HepG2 (cell line): ENCODE data around the gene DDX39B. TPM values are rescaled to one million over a fixed set of nuclear protein-coding genes. Genes with fewer than 3 reads are reported as not detected.

Experiments used
- AHR ChIP-seq: IDR thresholded peaks from 2 replicates; pipeline ENCODE4 v1.6.1; 2018; ENCODE audit warnings: missing genetic modification reagents, missing compliant biosample characterization
- ARID2 ChIP-seq: sonication (generic); formaldehyde crosslinking; IDR thresholded peaks from 2 replicates; pipeline ENCODE4 v1.8.1; 2022; ENCODE audit warnings: mild to moderate bottlenecking, missing genetic modification reagents, borderline replicate concordance
- ATM ChIP-seq: fragments of 450-650 bp; IDR thresholded peaks from 2 replicates; pipeline ENCODE4 v1.7.1; 2017; ENCODE audit warnings: mild to moderate bottlenecking, borderline replicate concordance
- FOXA3 ChIP-seq: IDR thresholded peaks from 2 replicates; pipeline ENCODE4 v1.6.1; 2016; ENCODE audit warnings: missing genetic modification reagents, missing compliant biosample characterization
- HNRNPK ChIP-seq: fragments of 200-400 bp; formaldehyde crosslinking; IDR thresholded peaks from 2 replicates; pipeline ENCODE4 v1.6.1; 2018; ENCODE audit warnings: low read length, low read depth, moderate library complexity, mild to moderate bottlenecking; ENCODE audit not compliant: poor library complexity, severe bottlenecking
- PHF5A ChIP-seq: IDR thresholded peaks from one replicate; pipeline ENCODE4 v1.6.1; 2018; ENCODE audit warnings: low read depth, missing genetic modification reagents; ENCODE audit not compliant: unreplicated experiment
- RFX3 ChIP-seq: IDR thresholded peaks from 2 replicates; pipeline ENCODE4 v1.6.1; 2016; ENCODE audit warnings: missing biosample characterization, missing genetic modification reagents
- U2AF1 ChIP-seq: fragments of 200-400 bp; formaldehyde crosslinking; optimal IDR thresholded peaks from 2 replicates; pipeline ENCODE3; 2017; ENCODE audit warnings: mild to moderate bottlenecking, low read depth, low read length
- ZNF205 ChIP-seq: IDR thresholded peaks from 2 replicates; pipeline ENCODE4 v1.6.1; 2018; ENCODE audit warnings: missing biosample characterization, missing genetic modification reagents
- ZNF207 ChIP-seq: fragments of 450-650 bp; IDR thresholded peaks from 2 replicates; pipeline ENCODE4 v1.6.1; 2016; ENCODE audit warnings: antibody characterized with exemption, borderline replicate concordance
- ZNF670 ChIP-seq: sonication (generic); formaldehyde crosslinking; IDR thresholded peaks from 2 replicates; pipeline ENCODE4 v1.8.0; 2022; ENCODE audit warnings: mild to moderate bottlenecking, missing genetic modification reagents, borderline replicate concordance
- ZNF766 ChIP-seq: sonication (generic); formaldehyde crosslinking; IDR thresholded peaks from 2 replicates; pipeline ENCODE4 v1.5.0; 2020; ENCODE audit warnings: missing genetic modification reagents, borderline replicate concordance
- ZNF841 ChIP-seq: sonication (generic); formaldehyde crosslinking; IDR thresholded peaks from 2 replicates; pipeline ENCODE4 v1.8.1; 2023; ENCODE audit warnings: missing genetic modification reagents, borderline replicate concordance
- polyA plus RNA-seq, 8 experiments: library from polyadenylated mRNA; depleted of rRNA in 3 of 8; stranded (reverse) in 7 of 8; unstranded in 1 of 8; fragments of >200 nt; fragmentation: Illumina TruSeq in 4 of 8; extraction: Trizol in 4 of 8; gene quantifications; 2 replicates each; pipeline versions ENCODE4 v1.2.1 to v1.2.3, GENCODE V29; 2011 to 2016; ENCODE audit warnings: low read depth in 4 of 8, missing spikeins in 1 of 8, mixed read lengths in 1 of 8; ENCODE audit not compliant: insufficient read depth in 1 of 8
- total RNA-seq, 5 experiments: library from RNA; depleted of rRNA; stranded (reverse); fragments of >200 nt; fragmentation: Illumina TruSeq; extraction: Trizol; gene quantifications; 2 replicates each; pipeline ENCODE4 v1.2.3, GENCODE V29; 2016; ENCODE audit warnings: low read depth in 1 of 5
- TF ChIP-seq, protein P1 (sequence below): sonication (generic); formaldehyde crosslinking; IDR thresholded peaks from 2 replicates; pipeline ENCODE4 v1.8.0; 2022; ENCODE audit warnings: missing genetic modification reagents, mild to moderate bottlenecking, inconsistent platforms, borderline replicate concordance
- TF ChIP-seq, protein P2 (sequence below): sonication (generic); formaldehyde crosslinking; IDR thresholded peaks from 2 replicates; pipeline ENCODE4 v1.8.0; 2022; ENCODE audit warnings: missing genetic modification reagents, mild to moderate bottlenecking, borderline replicate concordance
- TF ChIP-seq, protein P3 (sequence below): sonication (generic); formaldehyde crosslinking; IDR thresholded peaks from 2 replicates; pipeline ENCODE4 v1.4.0; 2020; ENCODE audit warnings: missing genetic modification reagents, mild to moderate bottlenecking, borderline replicate concordance
- TF ChIP-seq, protein P4 (sequence below): IDR thresholded peaks from 2 replicates; pipeline ENCODE4 v1.6.1; 2018; ENCODE audit warnings: missing genetic modification reagents, mild to moderate bottlenecking, missing compliant biosample characterization
- TF ChIP-seq, protein P5 (sequence below): sonication (generic); formaldehyde crosslinking; IDR thresholded peaks from 2 replicates; pipeline ENCODE4 v1.8.1; 2023; ENCODE audit warnings: missing genetic modification reagents, mild to moderate bottlenecking, borderline replicate concordance
- TF ChIP-seq, protein P6 (sequence below): sonication (generic); formaldehyde crosslinking; IDR thresholded peaks from 2 replicates; pipeline ENCODE4 v1.8.1; 2023; ENCODE audit warnings: missing genetic modification reagents, inconsistent platforms, borderline replicate concordance

Gene DDX39B
- total and polyA plus RNA-seq, 2 of the 13 experiments (the other 11 are each of a cell fraction or from before 2014, with no cell fraction given) = 570 to 678 TPM

DNA sequence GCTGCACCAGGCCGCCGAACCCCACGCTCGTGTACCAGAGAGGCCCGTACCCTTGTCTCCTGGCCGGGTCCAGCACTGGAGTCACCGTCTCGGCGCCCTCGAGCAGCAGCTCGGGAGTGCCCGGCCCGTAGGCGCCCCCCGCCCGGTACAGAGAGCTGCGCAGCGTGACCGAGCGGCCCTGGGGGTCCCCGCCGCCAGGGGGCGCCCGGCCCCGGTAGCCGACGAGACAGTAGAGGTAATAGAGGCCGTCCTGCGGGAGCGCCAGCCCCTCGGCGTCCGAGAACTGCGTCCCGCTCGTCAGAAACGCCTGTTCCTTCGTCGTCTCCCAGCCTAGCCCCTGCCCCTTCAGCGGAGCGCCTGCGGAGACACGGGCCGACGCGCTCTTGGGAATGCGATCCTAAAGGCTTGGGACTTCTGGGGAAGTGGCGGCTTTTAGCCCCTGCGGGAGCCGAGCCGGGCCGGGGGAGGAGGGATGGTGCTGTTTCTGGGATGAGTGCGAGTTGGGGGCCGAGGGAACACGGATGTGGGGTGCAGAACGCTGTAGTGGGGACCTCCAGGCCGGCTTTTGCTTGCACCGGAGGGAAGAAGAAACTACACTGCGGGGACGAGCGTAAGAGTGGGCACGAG lies 39.1 kb upstream of the DDX39B start (continued):
- TF ChIP-seq, protein P1, sequence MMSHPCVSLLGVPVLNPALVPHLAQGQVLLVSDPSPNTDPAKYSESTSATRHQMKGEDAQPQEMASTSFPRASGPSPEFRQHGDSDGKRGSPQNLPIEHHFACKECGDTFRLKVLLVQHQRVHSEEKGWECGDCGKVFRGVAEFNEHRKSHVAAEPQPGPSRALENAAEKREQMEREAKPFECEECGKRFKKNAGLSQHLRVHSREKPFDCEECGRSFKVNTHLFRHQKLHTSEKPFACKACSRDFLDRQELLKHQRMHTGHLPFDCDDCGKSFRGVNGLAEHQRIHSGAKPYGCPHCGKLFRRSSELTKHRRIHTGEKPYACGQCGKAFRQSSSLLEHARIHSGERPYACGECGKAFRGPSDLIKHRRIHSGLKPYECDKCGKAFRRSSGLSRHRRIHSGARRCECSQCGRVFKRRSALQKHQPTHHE (CRISPR knock-in tag) = peak; percentile 85; the same call in 1 of the 2 replicates
- TF ChIP-seq ZNF766 (peak; percentile 89; the same call in 1 of the 2 replicates), ZNF841 (CRISPR knock-in tag) (0 out of 2 replicates have a peak, but pooled peaks have one; percentile 50), AHR (CRISPR knock-in tag) (no peak; the same call in 1 of the 2 replicates), ZNF207 (no peak), ZNF670 (no peak), ARID2 (CRISPR knock-in tag) (peak; percentile 72; the same call in 1 of the 2 replicates), FOXA3 (CRISPR knock-in tag) (peak; percentile 42; the same call in 1 of the 2 replicates), RFX3 (CRISPR knock-in tag) (no peak), PHF5A (no peak), ATM (no peak), HNRNPK (peak; percentile 38), U2AF1 (peak; percentile 60), ZNF205 (CRISPR knock-in tag) (peak; percentile 94; the same call in 1 of the 2 replicates)
- TF ChIP-seq, protein P2, sequence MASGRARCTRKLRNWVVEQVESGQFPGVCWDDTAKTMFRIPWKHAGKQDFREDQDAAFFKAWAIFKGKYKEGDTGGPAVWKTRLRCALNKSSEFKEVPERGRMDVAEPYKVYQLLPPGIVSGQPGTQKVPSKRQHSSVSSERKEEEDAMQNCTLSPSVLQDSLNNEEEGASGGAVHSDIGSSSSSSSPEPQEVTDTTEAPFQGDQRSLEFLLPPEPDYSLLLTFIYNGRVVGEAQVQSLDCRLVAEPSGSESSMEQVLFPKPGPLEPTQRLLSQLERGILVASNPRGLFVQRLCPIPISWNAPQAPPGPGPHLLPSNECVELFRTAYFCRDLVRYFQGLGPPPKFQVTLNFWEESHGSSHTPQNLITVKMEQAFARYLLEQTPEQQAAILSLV (CRISPR knock-in tag) = peak; percentile 30; the same call in 1 of the 2 replicates
- TF ChIP-seq, protein P3, sequence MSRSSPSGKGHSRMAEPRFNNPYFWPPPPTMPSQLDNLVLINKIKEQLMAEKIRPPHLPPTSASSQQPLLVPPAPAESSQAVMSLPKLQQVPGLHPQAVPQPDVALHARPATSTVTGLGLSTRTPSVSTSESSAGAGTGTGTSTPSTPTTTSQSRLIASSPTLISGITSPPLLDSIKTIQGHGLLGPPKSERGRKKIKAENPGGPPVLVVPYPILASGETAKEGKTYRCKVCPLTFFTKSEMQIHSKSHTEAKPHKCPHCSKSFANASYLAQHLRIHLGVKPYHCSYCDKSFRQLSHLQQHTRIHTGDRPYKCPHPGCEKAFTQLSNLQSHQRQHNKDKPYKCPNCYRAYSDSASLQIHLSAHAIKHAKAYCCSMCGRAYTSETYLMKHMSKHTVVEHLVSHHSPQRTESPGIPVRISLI (CRISPR knock-in tag) = no peak; the same call in 1 of the 2 replicates
- TF ChIP-seq, protein P4, sequence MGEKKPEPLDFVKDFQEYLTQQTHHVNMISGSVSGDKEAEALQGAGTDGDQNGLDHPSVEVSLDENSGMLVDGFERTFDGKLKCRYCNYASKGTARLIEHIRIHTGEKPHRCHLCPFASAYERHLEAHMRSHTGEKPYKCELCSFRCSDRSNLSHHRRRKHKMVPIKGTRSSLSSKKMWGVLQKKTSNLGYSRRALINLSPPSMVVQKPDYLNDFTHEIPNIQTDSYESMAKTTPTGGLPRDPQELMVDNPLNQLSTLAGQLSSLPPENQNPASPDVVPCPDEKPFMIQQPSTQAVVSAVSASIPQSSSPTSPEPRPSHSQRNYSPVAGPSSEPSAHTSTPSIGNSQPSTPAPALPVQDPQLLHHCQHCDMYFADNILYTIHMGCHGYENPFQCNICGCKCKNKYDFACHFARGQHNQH (CRISPR knock-in tag) = peak; percentile 79
- TF ChIP-seq, protein P5, sequence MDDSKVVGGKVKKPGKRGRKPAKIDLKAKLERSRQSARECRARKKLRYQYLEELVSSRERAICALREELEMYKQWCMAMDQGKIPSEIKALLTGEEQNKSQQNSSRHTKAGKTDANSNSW (CRISPR knock-in tag) = no peak
- TF ChIP-seq, protein P6, sequence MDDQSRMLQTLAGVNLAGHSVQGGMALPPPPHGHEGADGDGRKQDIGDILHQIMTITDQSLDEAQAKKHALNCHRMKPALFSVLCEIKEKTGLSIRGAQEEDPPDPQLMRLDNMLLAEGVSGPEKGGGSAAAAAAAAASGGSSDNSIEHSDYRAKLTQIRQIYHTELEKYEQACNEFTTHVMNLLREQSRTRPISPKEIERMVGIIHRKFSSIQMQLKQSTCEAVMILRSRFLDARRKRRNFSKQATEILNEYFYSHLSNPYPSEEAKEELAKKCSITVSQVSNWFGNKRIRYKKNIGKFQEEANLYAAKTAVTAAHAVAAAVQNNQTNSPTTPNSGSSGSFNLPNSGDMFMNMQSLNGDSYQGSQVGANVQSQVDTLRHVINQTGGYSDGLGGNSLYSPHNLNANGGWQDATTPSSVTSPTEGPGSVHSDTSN (CRISPR knock-in tag) = no peak
